Pancreas (tissue), 10 donors: Measurements from ENCODE around the gene TTLL13. TPM values are rescaled to one million over a fixed set of nuclear protein-coding genes. Genes with fewer than 3 reads are reported as not detected.

ENCODE experiments used
- ATAC-seq, 4 donors: fragments of 200-7000 bp; cut with Tn5 transposase; one replicate each; pipeline versions ENCODE4 v1.8.0 to v1.9.1; 2020; ENCODE audit warnings: mild to moderate bottlenecking in 4 of 4, moderate library complexity in 4 of 4
- DNase-seq, 6 donors: peaks; one replicate each; pipeline ENCODE4 v3.0.0-alpha.2; 2020
- FAIRE-seq: peaks from 2 replicates; lab custom pipeline; 2012; peaks lifted over from hg19 to GRCh38; lab: Jason Lieb, UNC
- H3K27ac ChIP-seq, 4 donors: fragments of 200-600 bp; sonication (generic); 1 replicate in 3 of 4; 2 replicates in 1 of 4; pipeline versions ENCODE4 v1.5.0 to v1.8.0; 2020
- H3K27me3 ChIP-seq, 4 donors: fragments of 200-600 bp; one replicate each; pipeline ENCODE4 v1.8.0; 2021
- H3K36me3 ChIP-seq, 3 donors: fragments of 200-600 bp; sonication (generic) in 1 of 3; one replicate each; pipeline versions ENCODE4 v1.5.0 to v1.8.0; 2020 to 2021
- H3K4me1 ChIP-seq, 3 donors: fragments of 200-600 bp; one replicate each; pipeline ENCODE4 v1.8.0; 2021
- H3K4me3 ChIP-seq, 4 donors: fragments of 200-600 bp; sonication (generic) in 2 of 4; one replicate each; pipeline versions ENCODE4 v1.5.0 to v1.8.0; 2020 to 2021
- H3K9me3 ChIP-seq, 4 donors: fragments of 200-600 bp; one replicate each; pipeline ENCODE4 v1.8.0; 2021
- WGBS, 2 donors: extraction: QIAGEN DNeasy Blood & Tissue Kit; methylation state at CpG; one replicate each; pipeline ENCODE4 v1.1.7; 2013; 5-methylcytosine and 5-hydroxymethylcytosine counted together
- intact Hi-C, 3 donors: fragments of 100-400 bp; cut with DNase I; formaldehyde crosslinking; loops; one replicate each; pipeline versions ENCODE4 v1.11.1 to v1.14.2; 2022
- polyA plus RNA-seq, 2 donors: library from polyadenylated mRNA; stranded (reverse); fragments of 200-250 nt; gene quantifications; one replicate each; pipeline ENCODE4 v1.2.3, GENCODE V29; 2013
- total RNA-seq, 6 donors: library from RNA; stranded (reverse); fragmentation: NEBNext Ultra II Directional in 4 of 6; extraction: Animal tissue kit (Norgen Biotek cat#: 25700) in 4 of 6; gene quantifications; one replicate each; pipeline versions ENCODE4 v1.2.1 to v1.2.4, GENCODE V29; 2021 to 2023
- TF ChIP-seq, protein P1 (sequence below), 4 donors: fragments of 200-600 bp; sonication (generic) in 3 of 4; IDR thresholded peaks; one replicate each; pipeline versions ENCODE4 v1.5.0 to v1.8.0; 2021; ENCODE audit warnings: antibody characterized with exemption in 4 of 4
- donor health status: healthy with polysubstance abuse.
- donor health status: DM: no; HTN: no; CAD: no; lungs with moderate emphysema.
- donor health status: DM: no; HTN: no; CAD: no.
- donor health status: control.
- donor health status: control.
- donor health status: Bipolar disorder and iron deficiency.
- donor health status: DM: yes; HTN: yes; CAD: no.
- donor health status: DM: no; HTN: no; CAD: no.
- donor health status: DM: no; HTN: no; CAD: no.
- donor health status: DM: yes; HTN: yes; CAD: no.

The TTLL13 gene
- total and polyA plus RNA-seq, 8 donors, result 0.19 to 2.4 (median 0.43) TPM; not detected in 2

DNA sequence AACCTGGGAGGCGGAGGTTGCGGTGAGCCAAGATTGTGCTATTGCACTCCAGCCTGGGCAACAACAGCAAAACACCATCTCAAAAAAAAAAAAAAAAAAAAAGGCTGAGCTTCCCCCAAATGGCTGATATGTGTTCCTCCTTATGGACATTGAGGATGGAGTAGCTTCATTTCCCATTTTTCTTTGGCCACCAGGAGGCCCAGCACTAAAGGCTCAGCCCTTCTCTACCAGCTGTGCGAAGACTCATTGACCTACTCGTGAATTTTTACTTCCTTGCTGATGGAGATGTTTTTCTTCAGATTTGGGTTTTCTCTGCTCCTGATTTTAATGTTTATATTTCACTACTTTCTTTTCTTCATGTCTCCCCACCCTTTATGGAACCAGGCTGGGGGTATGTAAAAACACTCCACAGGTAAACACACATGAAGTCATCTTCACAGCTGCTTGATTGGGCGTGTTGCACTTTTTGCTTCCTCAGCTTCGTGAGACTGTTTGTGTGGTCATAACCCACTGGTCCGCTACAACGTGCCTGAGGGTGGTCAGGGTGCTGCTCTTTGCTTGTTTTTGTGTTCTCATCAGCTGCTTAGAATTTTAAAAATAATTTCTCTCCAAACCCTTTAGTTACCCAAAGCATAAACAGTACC is 34.7 kb upstream of the TTLL13 start:
- TF ChIP-seq, protein P1, sequence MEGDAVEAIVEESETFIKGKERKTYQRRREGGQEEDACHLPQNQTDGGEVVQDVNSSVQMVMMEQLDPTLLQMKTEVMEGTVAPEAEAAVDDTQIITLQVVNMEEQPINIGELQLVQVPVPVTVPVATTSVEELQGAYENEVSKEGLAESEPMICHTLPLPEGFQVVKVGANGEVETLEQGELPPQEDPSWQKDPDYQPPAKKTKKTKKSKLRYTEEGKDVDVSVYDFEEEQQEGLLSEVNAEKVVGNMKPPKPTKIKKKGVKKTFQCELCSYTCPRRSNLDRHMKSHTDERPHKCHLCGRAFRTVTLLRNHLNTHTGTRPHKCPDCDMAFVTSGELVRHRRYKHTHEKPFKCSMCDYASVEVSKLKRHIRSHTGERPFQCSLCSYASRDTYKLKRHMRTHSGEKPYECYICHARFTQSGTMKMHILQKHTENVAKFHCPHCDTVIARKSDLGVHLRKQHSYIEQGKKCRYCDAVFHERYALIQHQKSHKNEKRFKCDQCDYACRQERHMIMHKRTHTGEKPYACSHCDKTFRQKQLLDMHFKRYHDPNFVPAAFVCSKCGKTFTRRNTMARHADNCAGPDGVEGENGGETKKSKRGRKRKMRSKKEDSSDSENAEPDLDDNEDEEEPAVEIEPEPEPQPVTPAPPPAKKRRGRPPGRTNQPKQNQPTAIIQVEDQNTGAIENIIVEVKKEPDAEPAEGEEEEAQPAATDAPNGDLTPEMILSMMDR (IDR thresholded peaks at IDR 0.05), result peak in 1 of 4 donors; percentile 12
- Histone ChIP-seq H3K9me3 (no peaks in the 10 kb centered on the region), H3K27ac (peak overlapping the region in 2 of 4 donors; percentile 76 to 78), H3K4me3 (no peak overlapping the region), H3K36me3 (peaks cover 0 to 15% (median 3%) of the 10 kb centered on the region in 3 donors), H3K27me3 (no peaks in the 10 kb centered on the region), H3K4me1 (peaks cover 35 to 47% (median 39%) of the 10 kb centered on the region in 3 donors)
- 74 to 78% methylated on average over 8 of the region's 8 CpGs for WGBS, 2 donors
- DNase-seq (peak in 1 of 6 donors; percentile 6), ATAC-seq (peak in 2 of 4 donors; percentile 7 to 24), FAIRE-seq (no peak)
- intact Hi-C loops, result no loop called here

DNA sequence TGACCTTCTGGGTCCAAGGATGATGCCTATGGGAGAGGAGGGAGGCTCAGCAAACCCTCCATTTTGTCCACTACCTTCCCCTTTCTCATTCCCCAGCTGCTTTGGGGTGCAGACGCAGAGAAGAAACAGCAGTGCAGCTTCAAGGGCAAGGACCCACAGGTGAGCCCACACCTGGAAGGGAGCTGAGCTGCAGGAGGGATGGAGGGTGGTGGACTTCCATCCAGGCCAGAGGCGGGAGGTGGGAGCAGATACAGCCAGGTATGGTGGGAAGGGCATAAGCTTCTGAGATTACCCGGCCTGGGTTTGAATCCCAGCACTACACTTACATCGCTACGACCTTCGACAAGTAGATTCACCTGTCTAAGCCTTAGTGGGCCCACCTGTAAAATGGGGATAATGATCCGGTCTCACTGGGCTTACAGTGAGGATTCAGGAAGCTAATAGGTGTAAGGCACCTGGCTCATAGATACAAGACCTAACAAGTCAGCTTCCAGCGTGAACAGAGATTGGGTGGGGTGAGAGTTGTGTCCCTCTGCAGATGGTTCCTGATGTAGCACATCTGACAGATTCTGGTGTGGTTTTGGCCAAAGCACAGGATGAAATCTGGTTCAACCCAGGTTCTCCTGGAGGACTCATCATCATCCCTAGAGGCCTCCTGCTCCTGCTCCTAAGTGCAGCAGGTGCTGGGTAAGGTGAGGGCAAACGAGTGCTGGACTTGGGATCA is 31.5 kb upstream of the TTLL13 start:
- Histone ChIP-seq H3K27me3 (no peaks in the 10 kb centered on the region), H3K4me3 (no peak overlapping the region), H3K36me3 (peaks cover 0 to 27% (median under 1%) of the 10 kb centered on the region in 3 donors), H3K4me1 (peaks cover 17 to 27% (median 18%) of the 10 kb centered on the region in 3 donors), H3K27ac (no peak overlapping the region), H3K9me3 (no peaks in the 10 kb centered on the region)
- 73 to 79% methylated on average over 9 of the region's 9 CpGs for WGBS, 2 donors
- TF ChIP-seq, protein P1 (IDR thresholded peaks at IDR 0.05), result no peak
- peak in 1 of 6 donors; percentile 22 for DNase-seq
- no peak for FAIRE-seq
- intact Hi-C loops, result no loop called here
- ATAC-seq, result no peak

DNA sequence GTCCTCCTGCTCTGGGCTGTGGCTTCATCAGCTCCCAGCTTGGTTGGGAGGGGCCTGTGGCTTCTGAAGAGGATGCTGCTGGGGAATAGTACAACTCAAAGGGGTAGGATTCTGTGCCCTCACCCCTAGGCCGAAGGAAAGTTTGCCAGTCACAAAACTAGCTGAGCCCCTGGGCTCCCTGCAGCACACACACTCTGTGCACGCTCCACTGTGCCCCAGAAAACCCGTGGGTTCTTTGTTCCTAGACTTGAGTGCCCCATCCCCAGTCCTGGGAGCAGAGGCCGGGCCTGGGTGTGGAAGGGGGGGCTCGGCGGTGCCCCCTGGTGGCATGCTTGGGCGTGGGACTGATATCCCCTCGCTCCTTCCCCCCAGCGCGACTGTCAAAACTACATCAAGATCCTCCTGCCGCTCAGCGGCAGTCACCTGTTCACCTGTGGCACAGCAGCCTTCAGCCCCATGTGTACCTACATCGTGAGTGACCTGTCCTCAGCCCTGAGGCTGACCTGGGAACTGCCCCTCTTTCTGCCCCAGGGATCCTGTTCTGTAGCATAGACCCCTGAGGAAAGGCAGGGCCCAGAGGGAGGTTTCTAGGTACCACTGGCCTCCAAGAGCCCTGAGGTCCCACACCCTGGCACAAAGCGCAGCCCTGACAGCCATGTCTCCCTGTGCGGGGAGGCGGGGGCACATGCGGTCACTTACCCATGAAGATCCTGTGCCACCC is 29.8 kb upstream of the TTLL13 start:
- peak in 4 of 6 donors; percentile 45 to 80 (median 69) for DNase-seq
- H3K4me1 ChIP-seq, result peaks cover 4 to 12% (median 5%) of the 10 kb centered on the region in 3 donors
- peak overlapping the region in 1 of 4 donors; percentile 23 for H3K27ac ChIP-seq
- TF ChIP-seq, protein P1 (IDR thresholded peaks at IDR 0.05), result peak; percentile 30 to 53 (median 46)
- no peak for FAIRE-seq
- intact Hi-C loops, result no loop called here
- no peaks in the 10 kb centered on the region for H3K27me3 ChIP-seq
- 63 to 64% methylated on average over 17 of the region's 17 CpGs for WGBS, 2 donors
- peak; percentile 21 to 67 (median 50) for ATAC-seq
- H3K4me3 ChIP-seq, result no peak overlapping the region
- peaks cover 0 to 45% (median 12%) of the 10 kb centered on the region in 3 donors for H3K36me3 ChIP-seq
- H3K9me3 ChIP-seq, result no peaks in the 10 kb centered on the region

DNA sequence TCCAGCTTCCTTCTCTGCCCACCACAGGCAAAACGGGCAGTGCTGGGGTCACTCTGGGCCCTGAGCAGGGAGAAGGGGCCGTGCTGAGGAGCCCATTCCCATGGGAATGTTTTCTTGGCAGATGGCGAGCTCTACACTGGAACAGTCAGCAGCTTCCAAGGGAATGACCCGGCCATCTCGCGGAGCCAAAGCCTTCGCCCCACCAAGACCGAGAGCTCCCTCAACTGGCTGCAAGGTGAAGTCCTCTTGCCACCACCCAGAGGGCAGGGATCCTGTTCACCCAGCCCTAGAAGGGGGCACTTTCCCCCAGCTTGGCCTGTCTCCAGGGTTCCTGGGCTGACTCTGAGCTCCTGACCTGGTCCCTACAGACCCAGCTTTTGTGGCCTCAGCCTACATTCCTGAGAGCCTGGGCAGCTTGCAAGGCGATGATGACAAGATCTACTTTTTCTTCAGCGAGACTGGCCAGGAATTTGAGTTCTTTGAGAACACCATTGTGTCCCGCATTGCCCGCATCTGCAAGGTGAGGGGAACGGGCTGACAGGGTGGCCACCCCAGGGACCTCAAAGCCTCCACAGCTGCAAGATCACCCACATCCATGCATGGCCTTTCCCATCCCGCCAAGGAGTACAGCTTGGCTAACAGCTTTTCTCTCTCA is 28.0 kb upstream of the TTLL13 start:
- H3K36me3 ChIP-seq, result peaks cover 0 to 63% (median 27%) of the 10 kb centered on the region in 3 donors
- intact Hi-C loops, result no loop called here
- TF ChIP-seq, protein P1 (IDR thresholded peaks at IDR 0.05), result peak; percentile 19 to 65 (median 58)
- no peak for FAIRE-seq
- 28 to 31% methylated on average over 14 of the region's 14 CpGs for WGBS, 2 donors
- no peak overlapping the region for H3K4me3 ChIP-seq
- peaks cover 0 to 5% (median 4%) of the 10 kb centered on the region in 3 donors for H3K4me1 ChIP-seq
- no peaks in the 10 kb centered on the region for H3K9me3 ChIP-seq
- H3K27me3 ChIP-seq, result no peaks in the 10 kb centered on the region
- H3K27ac ChIP-seq, result peak overlapping the region in 1 of 4 donors; percentile 39
- peak; percentile 79 to 92 (median 83) for DNase-seq
- ATAC-seq, result peak; percentile 84 to 93 (median 91)
